ENCODE results near the gene COL18A1.
"Not testable (repeated sequence)": the region's sequence is repeated elsewhere in the genome, so short reads cannot be mapped to it uniquely, and the experiment has no call there.

COL18A1 gene

DNA sequence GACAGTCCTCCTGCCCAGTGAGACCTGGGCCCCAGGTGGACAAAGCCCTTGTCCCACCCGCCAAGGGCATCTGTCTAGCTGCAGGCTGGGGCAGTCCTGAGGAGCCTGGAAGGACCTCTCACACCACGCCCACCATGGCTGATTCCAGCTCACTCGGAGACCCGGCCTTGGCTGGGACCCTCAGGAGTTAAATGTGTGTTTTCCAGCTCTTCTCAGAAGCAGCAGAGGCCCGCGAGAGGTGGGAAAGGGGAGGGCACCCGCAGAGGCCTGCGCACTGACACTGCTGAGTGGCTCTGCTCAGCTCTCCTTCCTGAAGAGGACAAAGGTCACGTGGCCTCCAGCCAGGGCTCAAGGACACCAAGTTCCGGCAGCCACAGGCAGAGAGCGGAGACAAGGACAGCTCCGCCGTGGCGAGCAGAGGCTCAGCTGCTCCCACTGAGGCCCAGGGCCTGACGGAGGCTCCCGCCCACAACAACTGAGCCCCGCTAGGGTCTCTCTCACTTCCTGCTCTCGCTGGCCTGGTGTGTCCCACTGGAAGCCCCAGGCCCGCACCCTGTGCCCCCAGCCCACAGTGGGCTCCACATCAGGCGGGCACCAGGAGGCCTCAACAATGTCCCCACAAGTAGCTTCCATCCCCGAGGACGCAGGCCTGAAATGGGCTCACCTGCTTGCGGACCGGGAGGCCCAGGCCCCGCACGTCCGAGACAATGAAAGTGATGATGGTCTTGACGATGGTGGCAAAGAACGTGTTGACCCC is 120.4 kb downstream of the COL18A1 start:
- DNase-seq: no peak

DNA sequence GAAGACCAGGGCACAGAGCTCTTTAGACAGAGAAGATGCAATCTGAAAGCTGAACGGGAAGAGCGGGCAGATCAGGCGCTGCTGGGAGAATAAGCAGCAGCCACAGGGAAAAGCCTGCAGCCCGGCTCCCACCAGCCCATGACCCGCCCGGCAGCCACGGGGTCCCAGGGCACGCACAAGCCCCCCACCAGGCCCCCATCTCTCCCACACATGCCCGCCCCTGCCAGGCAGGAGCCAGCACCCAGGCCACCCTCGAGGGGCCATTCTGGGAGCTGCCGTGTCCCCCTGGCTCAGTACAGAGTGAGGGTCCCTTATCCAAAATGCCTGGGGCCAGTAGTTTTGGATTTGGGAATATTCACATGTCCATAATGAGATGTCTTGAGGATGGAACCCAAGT is 120.9 kb downstream of the COL18A1 start:
- no peak for DNase-seq

DNA sequence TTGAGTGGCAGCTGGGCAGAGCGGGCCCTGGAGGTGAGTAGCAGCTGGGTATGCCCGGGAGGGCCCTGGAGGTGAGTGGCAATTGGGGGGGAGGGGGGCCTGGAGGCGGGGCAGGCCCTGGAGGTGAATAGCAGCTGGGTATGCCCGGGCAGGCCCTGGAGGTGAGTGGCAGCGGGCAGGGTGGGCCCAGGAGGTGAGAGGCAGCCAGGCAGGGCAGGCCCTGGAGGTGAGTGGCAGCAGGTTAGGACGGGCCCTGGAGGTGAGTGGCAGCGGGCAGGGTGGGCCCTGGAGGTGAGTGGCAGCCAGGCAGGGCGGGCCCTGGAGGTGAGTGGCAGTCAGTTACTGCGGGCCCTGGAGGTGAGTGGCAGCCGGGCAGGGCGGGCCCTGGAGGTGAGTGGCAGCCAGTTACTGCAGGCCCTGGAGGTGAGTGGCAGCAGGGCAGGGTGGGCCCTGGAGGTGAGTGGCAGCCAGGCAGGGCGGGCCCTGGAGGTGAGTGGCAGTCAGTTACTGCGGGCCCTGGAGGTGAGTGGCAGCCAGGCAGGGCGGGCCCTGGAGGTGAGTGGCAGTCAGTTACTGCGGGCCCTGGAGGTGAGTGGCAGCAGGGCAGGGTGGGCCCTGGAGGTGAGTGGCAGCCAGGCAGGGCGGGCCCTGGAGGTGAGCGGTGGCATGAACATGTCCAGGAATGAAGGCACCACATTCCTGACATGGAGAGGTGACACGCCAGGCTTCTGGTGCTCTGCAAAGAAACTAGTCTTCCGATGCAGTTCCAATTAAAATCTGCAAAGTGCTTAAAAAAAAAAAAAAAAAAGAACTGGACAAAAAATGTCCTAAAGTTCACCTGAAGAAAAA is 122.4 kb downstream of the COL18A1 start:
- DNase-seq: not testable (repeated sequence)

DNA sequence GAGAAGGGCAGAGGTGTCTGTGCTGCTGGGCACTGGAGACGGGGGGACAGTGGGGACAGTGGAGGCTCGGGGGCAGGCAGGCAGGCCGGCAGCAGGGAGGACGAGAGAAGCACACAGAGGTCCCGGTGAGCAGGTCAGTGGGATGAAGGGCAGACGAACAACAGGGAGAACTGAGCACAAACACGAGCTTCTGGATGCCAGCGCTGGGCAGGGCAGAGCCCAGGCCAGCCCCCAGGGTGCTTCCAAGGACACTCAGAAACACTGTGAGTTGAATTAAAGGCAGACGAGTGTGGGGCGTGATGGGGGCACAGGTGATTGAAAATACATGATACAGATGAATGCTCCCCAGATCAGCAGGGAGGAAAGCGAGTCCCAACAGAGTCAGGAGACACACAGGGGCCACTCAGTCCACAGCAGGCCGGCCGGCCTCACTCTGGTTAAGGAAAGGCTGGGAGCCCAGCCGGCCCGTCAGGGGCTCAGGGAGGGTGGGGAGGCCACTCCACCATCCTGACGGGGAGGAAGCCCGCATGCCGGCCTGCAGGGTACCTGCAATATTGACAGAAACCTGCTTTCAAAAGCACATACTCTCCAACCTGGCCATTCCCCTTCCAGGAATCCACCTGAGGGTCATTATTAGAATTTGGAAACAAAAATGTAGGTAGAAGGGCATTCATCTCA is 123.2 kb downstream of the COL18A1 start:
- no peak for DNase-seq

DNA sequence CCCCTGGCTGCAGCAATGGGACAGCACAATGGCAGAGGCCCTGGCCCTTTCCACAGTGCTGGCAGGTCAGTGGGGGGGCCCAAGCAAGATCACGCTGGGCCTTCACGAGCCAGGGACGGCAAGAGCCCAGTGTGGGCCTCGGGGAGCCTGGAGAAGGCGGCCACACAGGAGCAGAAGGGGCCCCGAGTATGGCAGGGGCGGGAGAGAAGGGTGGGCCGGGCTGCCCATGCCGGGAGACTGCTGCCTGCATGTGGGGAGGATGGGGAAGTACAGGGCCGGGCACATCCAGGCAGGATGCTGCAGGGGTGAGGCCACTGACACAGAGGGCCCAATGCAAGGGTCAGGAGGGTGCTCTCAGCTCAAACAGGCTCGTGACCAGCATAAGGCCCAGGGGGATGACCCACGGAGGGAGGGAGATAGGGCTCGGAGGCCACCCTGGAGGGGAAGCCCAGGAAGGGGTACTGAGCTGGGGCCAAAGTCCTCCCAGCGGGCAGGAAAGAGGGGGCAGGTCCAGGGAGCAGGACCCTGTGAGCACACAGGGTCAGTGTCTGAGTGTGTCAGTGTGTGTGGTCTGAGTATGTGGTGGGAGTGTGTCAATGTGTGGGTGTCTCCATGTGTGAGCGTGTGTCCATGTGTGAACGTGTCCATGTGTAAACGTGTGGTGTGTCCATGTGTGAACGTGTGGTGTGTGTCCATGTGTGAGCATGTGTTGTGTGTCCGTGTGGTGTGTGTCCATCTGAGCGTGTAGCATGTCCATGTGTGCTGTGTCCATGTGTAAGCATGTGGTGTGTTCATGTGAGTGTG is 124.2 kb downstream of the COL18A1 start:
- DNase-seq: no peak

DNA sequence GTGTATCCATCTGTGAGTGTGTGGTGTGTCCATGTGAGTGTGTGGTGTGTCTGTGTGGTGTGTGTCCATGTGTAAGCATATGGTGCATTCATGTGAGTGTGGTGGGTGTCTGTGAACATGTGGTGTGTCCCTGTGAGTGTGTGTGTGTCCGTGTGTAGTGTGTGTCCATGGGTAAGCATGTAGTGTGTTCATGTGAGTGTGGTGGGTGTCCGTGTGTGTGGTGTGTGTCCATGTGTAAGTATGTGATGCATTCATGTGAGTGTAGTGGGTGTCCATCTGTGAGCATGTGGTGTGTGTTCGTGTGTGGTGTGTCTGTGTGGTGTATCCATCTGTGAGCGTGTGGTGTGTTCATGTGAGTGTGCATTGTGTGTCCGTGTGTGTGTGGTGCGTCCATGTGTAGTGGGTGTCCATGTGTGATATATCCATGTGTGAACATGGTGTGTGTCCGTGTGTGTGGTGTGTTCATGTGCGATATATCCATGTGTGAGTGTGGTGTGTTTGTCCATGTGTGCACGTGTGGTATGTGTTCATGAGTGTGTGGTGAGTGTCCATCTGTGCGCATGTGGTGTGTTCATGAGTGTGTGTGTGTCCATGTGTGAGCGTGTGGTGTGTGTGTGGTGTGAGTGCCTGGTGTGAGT is 124.9 kb downstream of the COL18A1 start:
- no peak for DNase-seq

DNA sequence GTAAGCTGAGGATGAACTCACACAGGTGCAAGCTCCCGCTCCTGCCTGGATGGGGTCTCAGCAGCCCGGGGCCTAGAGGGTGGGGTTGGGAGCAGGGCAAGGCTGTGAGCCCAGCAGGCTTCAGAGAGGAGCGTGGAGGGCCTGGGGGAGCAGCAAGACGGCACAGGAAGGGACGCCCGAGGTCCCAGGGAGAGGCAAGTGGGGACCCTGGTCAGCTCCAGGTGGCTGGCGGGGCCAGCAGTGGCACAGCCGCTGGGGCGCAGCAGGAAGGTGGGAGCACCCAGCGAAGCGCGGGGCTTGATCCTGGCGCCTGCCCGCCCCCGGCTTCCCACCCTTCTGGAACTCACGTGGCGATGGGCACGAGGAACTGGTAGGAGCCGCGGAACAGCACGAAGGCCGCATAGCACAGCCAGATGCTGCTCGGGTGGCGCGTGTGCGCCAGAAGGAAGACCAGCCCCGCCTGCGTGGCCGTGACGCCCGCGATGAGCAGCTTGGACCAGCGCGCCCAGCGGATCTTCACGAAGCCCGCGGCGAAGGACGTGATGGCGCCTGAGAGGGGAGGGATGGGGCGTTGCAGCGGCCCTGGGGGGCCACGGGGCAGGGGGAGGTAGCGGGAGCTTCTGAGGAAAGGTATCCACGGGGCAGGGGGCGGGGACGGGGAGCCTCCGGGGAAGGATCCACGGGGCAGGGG is 125.6 kb downstream of the COL18A1 start:
- DNase-seq: no peak

DNA sequence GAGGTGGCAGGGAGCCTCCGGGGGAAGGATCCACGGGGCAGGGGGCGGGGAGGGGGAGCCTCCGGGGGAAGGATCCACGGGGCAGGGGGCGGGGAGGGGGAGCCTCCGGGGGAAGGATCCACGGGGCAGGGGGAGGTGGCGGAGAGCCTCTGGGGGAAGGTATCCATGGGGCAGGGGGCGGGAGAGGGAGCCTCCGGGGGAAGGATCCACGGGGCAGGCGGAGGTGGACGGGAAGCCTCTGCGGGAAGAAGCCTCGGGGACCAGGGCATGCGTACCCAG is 126.1 kb downstream of the COL18A1 start:
- not testable (repeated sequence) for DNase-seq

DNA sequence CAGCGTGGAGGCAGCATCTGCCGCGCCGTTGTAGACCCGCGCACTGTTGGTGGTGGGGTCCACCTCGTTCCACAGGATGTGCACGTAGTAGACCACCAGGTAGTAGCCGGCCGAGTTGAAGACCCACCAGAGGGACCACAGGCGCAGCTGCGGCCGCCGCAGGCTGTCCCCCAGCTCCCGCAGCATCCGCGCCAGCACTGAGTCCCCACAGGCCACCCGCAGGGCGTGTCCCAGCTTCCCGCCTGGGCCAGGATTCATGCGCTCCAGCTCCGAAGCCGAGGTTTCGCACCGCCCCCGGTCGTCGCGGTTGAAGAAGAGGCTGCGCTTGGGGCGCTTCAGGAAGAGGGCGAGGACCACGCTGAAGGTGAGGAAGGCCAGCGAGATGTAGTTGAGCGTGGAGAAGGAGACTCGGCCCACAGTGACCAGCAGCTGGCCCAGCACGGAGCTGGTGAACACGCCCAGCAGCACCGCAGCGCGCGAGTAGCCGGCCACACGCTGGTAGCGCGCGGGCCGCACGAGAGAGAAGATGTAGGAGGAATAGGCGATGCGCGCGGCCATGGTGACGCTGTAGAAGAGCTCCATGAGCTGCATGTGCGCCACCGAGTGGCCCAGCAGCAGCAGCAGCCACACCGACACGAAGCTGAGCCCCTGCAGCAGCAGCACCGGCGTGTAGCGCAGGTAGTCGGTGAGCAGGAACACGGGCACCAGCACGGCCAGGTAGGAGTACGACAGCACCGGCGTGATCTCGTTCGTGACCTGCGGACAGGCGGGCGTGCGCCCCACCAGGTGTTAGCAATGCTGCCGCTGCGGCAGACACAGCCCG is 126.6 kb downstream of the COL18A1 start:
- no peak for DNase-seq

DNA sequence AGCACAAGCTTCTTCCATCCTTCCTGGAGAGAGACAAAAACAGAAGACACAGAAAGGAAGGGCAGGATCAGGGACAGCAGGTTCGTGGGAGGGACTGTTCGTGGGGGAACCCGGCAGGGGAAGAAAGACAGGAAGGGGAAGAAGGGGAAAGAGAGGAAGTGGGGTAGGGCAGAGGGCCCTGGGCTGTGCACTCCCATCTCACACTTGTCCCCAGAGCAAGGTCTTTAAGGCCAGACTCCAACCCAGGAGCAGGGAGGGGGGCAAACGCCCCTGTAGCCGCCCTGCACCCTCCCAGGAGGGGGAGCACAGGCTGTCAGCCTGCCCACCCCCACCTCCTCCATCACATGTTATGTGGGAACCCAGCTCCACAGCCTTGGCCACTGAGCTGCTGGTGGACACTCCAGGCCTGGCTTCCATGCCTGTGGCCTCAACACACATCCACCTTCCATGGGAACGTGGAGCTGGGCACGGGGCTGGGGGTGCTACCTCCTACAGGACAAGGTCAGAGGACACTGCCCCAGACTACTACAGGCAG is 127.9 kb downstream of the COL18A1 start:
- DNase-seq: no peak

DNA sequence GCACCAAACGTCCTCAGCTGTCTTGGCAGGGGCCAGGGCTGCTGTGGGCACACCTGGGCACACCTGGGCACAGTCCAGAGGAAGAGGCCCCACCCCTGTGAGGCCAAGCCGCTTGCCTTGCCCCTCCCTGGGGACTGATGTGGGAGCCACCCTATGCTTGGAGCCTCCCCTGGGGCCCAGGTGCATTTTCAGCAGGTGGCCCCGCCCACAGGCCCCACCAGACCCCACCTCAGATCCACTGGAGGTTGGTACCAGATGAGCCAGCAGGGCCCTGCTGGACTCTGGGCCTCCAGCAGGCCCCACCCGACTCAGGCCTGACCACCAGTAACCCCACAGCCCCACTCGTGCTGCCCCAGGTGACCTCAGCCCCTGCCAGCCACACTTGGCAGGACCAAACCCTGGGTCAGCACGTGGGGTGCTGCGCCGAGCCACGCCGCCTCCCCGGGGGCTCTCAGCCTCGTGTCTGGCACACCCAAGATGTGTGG is 128.4 kb downstream of the COL18A1 start:
- no peak for DNase-seq

DNA sequence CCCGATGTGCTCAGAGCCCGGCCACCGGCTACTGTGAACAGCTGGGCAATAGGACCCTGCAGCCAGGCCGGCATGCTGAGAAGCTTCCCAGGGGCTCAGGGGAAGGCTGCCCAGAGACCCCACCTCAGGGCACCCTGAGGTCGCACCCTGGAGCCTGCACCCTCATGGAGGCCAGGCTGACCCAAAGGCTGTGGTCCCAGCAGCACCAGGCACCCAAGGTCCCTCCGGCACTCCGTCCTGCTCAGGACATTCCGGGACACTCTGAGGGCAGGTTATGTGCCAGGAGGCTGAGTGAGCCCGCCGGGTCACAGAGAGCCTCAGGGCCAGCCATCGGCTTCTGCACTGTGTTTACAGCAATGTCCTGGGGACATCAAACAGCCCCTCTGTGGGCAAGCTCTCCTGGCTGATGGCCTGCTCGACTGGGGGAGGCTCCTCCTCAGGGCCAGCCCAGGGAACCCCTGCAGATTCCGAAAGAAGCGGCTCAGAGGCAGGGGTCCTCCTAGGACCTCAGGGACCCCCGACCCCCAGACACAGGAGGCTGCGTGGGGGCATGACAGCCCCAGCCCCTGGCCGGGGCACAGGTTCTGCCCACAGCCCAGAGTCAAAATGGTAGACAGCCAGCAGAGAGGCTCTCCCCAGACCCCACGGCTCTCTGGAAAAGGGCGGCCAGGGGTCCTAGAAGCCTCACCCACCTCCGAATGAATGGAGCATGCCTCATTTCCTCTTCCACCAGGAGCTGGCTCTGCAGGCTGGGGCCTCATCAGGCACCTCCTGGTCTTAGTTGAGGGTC is 129.1 kb downstream of the COL18A1 start:
- no peak for DNase-seq

DNA sequence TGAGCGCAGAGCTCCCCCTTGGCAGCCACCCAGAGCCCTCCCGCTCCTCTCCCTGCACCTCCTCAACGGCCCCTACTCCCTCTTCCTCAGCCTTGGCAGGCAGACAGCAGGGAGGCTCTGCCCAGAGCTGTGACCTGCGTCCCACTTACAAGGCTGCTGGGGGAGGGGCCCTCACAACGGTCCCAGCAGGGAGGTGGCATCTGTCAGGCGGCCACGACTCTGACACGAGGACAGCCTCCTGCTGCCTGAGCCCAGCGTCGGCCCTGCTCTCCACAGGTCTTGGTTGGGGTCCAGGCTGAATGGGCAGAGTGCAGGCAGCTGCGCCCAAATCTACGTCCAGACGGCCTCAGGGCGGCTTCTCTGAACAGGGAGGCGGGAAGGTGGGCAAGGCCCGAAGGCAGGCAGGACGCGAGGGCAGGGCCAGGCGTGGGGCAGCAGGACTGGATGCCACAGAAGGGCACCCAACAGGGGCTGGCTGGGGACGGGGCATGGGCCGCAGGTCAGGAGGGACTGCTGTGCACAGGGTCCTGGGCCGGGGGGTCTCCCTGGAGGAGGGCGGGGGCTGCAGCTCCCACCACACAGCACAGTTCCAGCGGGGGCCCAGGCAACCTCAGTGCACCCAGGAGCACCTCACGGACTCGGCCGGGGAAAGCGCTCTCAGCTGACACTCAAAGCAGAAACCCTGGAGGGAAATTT is 129.8 kb downstream of the COL18A1 start:
- DNase-seq: no peak

DNA sequence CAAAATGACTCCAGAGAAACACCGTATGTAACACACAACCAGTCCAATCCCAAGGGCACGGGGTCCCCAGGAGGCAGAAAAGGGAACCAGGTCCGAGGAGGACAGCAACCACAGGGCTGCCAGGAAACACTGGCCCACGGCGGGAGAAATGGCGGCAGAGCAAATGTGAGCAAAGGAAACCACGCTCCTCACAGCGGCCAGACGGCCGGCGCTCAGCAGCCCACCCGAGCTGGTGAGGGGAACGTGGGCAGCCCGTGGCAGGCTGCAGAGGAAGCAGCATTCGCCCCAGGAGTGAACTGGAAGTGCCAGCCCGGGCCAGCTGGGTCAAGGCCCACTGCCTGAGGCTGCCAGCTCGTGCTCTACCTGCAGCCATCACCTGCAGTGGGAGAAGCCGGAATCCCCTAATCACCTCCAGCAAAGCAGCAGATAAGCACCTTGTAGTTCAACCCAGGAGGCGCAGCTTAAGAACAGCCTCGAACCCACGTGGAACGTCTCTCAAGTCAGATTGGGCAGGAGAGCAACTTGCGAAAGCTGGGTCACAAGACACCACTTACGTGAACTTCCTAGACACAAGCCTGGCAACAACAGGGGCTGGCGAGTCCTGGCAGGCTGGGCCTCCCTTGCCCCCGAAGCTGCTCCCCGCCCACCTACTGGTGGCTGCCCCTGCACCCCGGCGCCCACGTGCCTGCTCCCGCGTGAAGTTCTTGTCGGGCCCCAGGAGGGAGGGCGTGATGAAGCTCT is 130.5 kb downstream of the COL18A1 start:
- DNase-seq: no peak

DNA sequence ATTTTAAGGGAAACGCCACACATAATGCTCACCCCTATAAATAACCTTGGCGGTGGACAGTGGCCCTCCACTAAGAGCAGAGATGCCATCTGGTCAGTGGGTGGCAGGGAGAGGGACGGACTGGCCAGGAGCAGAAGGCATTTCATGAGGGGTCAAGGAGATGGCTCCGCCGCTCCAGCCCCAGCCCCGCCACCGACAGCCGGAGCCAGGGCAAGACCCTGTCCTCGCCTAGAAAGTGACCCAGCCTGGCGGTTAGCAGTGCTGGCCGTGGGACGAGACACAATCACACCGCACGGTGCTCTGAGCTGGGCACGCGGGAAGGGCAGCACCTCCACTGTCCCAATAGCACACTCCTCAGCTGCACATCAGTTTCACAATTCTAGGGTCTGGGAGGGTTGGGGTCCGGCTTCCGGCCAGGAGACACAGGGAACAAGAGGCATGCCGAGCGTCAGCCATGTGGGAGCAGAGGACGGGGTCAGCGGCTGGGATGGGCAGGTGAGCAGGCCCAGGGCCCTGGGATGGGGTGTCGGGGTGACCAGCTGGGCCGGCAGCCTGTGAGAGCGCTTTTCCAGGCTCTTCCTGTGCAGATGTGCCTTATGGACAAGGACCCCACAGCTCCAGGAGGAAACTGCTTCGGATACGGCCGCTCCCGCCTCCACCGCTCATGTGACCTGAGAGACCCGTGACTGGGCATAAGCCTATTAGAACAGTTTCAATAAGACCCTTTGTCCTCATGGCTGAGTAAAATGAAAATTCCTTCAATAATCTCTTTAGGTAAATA is 131.5 kb downstream of the COL18A1 start:
- DNase-seq: no peak

DNA sequence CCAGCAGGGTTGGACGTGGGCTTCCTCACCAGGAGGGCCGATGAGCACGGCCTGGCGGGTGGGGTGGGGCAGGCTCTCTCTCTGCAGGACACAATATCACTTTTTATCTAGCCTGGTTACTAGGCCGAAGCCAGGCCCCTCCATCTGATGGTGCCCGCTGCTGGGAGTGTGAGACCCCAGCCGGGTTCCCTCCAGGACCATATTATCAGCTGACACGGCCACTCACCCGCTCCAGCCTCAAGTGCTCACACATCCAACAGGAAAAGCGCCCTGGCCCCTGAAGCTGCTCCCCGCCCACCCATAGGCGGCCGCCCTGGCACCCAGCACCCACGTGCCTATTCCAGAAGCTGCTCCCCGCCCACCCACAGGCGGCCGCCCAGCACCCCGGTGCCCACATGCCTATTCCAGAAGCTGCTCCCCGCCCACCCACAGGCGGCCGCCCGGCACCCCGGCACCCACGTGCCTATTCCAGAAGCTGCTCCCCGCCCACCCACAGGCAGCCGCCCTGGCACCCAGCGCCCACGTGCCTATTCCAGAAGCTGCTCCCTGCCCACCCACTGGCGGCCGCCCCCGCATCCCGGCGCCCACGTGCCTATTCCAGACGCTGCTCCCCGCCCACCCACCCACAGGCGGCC is 132.3 kb downstream of the COL18A1 start:
- no peak for DNase-seq

DNA sequence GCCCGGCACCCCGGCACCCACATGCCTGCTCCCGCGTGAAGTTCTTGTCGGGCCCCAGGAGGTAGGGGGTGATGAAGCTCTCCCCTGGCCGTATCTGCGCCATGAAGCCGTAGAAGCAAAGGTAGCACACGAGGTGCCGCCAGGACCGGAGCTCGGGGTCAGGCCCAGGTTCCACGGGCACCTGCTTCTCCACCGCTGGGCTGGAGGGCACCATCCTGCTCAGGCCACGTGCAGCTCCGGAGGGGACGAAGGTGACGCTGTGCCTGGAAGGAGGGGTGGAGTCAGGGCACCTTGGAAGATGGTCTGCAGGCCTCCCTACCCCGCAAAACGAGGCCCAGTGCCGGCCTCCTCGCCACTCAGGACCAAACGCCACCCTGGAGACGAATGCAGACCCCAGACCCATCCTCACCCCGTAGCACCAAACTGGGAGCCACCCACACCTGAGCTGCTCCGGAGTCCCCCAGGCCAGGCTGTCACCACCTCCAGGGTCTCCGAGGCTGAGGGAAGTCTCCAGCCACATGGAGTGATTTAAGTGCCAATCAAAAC is 132.9 kb downstream of the COL18A1 start:
- no peak for DNase-seq

Data from stimulated activated CD4-positive, alpha-beta T cell treated with anti-CD3 and anti-CD28 coated beads, Interleukin-12 subunit alpha, Interleukin-12 subunit beta, amount 100 ng/mL, for 4 hours (primary cell).